H1 (cell line): ENCODE measurements around the gene CLEC3A. TPM values are rescaled to one million over a fixed set of nuclear protein-coding genes. Genes with fewer than 3 reads are reported as not detected.

Source experiments
- ASH2L ChIP-seq: fragments of 200-600, 300-600 bp; sonication (generic); IDR thresholded peaks from one replicate; pipeline ENCODE4 v1.7.1; 2017; ENCODE audit warnings: low read length
- ATF2 ChIP-seq: IDR thresholded peaks from 2 replicates; pipeline ENCODE4 v1.6.1; 2012; ENCODE audit warnings: low read length, inconsistent platforms
- CTBP2 ChIP-seq: IDR thresholded peaks from 2 replicates; pipeline ENCODE4 v1.7.0; 2011; ENCODE audit warnings: borderline replicate concordance, mild to moderate bottlenecking, moderate library complexity, mixed read lengths, low read length; ENCODE audit not compliant: insufficient read depth, insufficient read length
- HDAC6 ChIP-seq: IDR thresholded peaks from one replicate; pipeline ENCODE4 v1.7.1; 2012; ENCODE audit warnings: low read depth, mild to moderate bottlenecking, inconsistent platforms, low read length, moderate library complexity
- MAFK ChIP-seq: IDR thresholded peaks from 2 replicates; pipeline ENCODE4 v1.6.1; 2012; ENCODE audit warnings: low read depth, mild to moderate bottlenecking, improper control_type of control experiment, low read length
- MAX ChIP-seq: IDR thresholded peaks from 2 replicates; pipeline ENCODE4 v1.6.1; 2012; ENCODE audit warnings: inconsistent platforms
- TCF12 ChIP-seq: IDR thresholded peaks from 2 replicates; pipeline ENCODE4 v1.6.1; 2011; ENCODE audit warnings: low read depth, mild to moderate bottlenecking, low read length
- TEAD4 ChIP-seq: IDR thresholded peaks from 2 replicates; pipeline ENCODE4 v1.6.1; 2012; ENCODE audit warnings: low read depth, low read length, inconsistent platforms, mixed read lengths
- ZNF274 ChIP-seq: IDR thresholded peaks from 2 replicates; pipeline ENCODE4 v1.7.0; 2012; ENCODE audit warnings: low read length, borderline replicate concordance; ENCODE audit errors: extremely low read depth
- polyA plus RNA-seq, 7 experiments: library from polyadenylated mRNA; depleted of rRNA in 3 of 7; stranded (reverse) in 5 of 7; unstranded in 2 of 7; fragments of >200 nt in 5 of 7; fragments of 200-250 nt in 2 of 7; gene quantifications; 1 replicate in 5 of 7; 2 replicates in 1 of 7; 4 replicates in 1 of 7; pipeline versions ENCODE4 v1.2.1 to v1.2.3, GENCODE V29; 2011 to 2013; ENCODE audit warnings: missing spikeins in 2 of 7, mixed read lengths in 2 of 7
- total RNA-seq: library from RNA; stranded (reverse); fragmentation: NEBNext Ultra II Directional; extraction: Animal tissue kit (Norgen Biotek cat#: 25700); gene quantifications from 2 replicates; pipeline ENCODE4 v1.2.1, GENCODE V29; 2021

Gene CLEC3A
- total and polyA plus RNA-seq, 2 of the 8 experiments (the other 6 are each of a cell fraction or from before 2014, with no cell fraction given) = not detected

- TF ChIP-seq ATF2 (no peak), TEAD4 (peak; percentile 43), CTBP2 (peak; percentile 63), TCF12 (peak; percentile 77; the same call in 1 of the 2 replicates), HDAC6 (no peak), MAX (peak; percentile 89), ZNF274 (no peak), ASH2L (peak; percentile 49), MAFK (no peak)
Observed at GRCh38 chr16:78045865-78046581, 23.7 kb downstream of the CLEC3A start (continued).
